SK-N-MC (cell line): Measurements from ENCODE around the gene ADAM29.
"Not testable (repeated sequence)": the region's sequence is repeated elsewhere in the genome, so short reads cannot be mapped to it uniquely, and the experiment has no call there.

ENCODE experiments used
- DNase-seq: peaks from one replicate; pipeline ENCODE4 v3.0.0-alpha.2; 2011; ENCODE audit warnings: low read depth, low spot score
- H3K27ac ChIP-seq: fragments of 200-600 bp; sonication (generic); 2 replicates; pipeline ENCODE4 v1.5.1; 2016; ENCODE audit warnings: mixed run types
- H3K36me3 ChIP-seq: fragments of 200-600 bp; sonication (generic); 2 replicates; pipeline ENCODE4 v1.6.1; 2017; ENCODE audit warnings: antibody characterized with exemption, low read length, mixed read lengths; ENCODE audit not compliant: insufficient read depth
- H3K4me3 ChIP-seq: fragments of 200-600 bp; sonication (generic); 2 replicates; pipeline ENCODE4 v1.5.1; 2016
- H3K9ac ChIP-seq: fragments of 200-600 bp; sonication (generic); 2 replicates; pipeline ENCODE4 v1.8.0; 2017; ENCODE audit warnings: mixed run types, mixed read lengths; ENCODE audit not compliant: insufficient read length
- H3K9me3 ChIP-seq: fragments of 200-600 bp; sonication (generic); 2 replicates; pipeline ENCODE4 v1.6.1; 2017; ENCODE audit warnings: low read depth, mild to moderate bottlenecking, antibody characterized with exemption, low read length, moderate library complexity, mixed read lengths
- EZH2 ChIP-seq: fragments of 200-600 bp; sonication (generic); IDR thresholded peaks from one replicate; pipeline ENCODE4 v1.6.1; 2017; ENCODE audit warnings: antibody characterized with exemption
- FOXP2 ChIP-seq: optimal IDR thresholded peaks from 2 replicates; pipeline ENCODE3; 2011; ENCODE audit warnings: mild to moderate bottlenecking, moderate library complexity; ENCODE audit not compliant: insufficient read depth; ENCODE audit errors: extremely low read length, control extremely low read depth
- POLR2AphosphoS5 ChIP-seq: IDR thresholded peaks from 2 replicates; pipeline ENCODE4 v1.6.1; 2012; ENCODE audit warnings: mild to moderate bottlenecking, low read depth, low read length, borderline replicate concordance

ADAM29 gene

DNA sequence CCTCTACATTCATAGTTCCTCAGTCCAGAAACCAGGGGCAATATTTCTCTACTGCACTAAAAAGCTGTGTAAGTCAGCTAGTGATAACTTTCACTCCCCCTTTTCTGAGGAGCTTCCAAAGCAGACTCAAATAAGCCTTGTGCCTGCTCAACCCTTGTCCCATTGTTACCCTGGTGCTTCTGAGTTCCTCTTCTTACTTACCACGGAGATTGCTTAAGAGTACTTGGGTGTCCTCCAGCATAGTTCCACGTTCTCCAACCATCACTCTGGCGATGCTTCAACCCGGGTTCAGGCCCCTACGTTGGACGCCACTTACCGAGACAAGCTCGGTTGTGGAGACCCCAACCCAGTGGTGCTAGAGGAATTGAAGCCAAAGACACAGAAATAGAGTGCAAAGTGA, 71.6 kb downstream of the ADAM29 start:
- no peaks in the 10 kb centered on the region for H3K36me3 ChIP-seq
- H3K4me3 ChIP-seq: no peak overlapping the region
- TF ChIP-seq EZH2: no peak
- TF ChIP-seq POLR2AphosphoS5: no peak
- no peak for TF ChIP-seq FOXP2
- no peak for DNase-seq
- no peaks in the 10 kb centered on the region for H3K9me3 ChIP-seq
- H3K27ac ChIP-seq: no peak overlapping the region
- H3K9ac ChIP-seq: no peak overlapping the region

DNA sequence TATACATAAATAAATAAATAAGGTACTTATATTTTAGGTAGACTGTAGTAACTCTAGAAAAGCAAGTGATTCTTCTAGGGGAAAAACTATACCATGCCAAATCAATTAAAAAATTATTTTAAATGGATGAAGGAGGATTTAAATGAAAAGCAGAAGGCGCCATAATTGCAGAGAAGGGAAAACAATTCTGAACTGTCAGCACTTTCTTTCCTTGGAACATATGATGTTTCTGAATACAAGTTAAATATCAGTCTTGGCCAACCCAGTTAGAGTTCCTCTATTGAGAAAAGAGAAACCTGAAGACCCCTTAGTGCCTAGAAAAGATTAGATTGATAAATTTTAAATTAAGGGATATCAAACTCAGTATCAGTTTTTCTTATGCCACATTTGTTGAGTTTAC, 75.8 kb downstream of the ADAM29 start:
- Histone ChIP-seq H3K9me3 (no peaks in the 10 kb centered on the region), H3K36me3 (no peaks in the 10 kb centered on the region), H3K9ac (no peak overlapping the region), H3K4me3 (no peak overlapping the region), H3K27ac (no peak overlapping the region)
- no peak for TF ChIP-seq FOXP2
- no peak for TF ChIP-seq EZH2
- TF ChIP-seq POLR2AphosphoS5: no peak
- no peak for DNase-seq

DNA sequence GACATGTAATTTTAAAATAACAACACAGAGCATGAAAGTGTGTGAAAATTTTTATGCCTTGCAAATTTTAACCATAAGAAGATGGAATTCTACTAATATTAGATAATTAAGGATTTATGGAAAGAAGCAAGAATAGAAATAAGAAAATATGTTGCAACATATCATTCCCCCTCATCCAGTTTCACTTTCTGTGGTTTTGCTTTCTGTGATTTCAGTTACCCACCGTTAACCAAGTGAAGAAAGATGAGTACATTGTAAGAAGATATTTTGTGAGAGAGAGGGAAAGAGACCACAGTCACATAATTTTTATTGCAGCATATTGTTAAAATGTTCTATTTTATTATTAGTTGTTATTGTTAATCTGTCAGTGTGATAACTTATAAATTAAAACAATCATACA, 77.9 kb downstream of the ADAM29 start:
- Histone ChIP-seq H3K4me3 (no peak overlapping the region), H3K9me3 (no peaks in the 10 kb centered on the region), H3K27ac (no peak overlapping the region), H3K9ac (no peak overlapping the region), H3K36me3 (no peaks in the 10 kb centered on the region)
- TF ChIP-seq POLR2AphosphoS5: no peak
- TF ChIP-seq FOXP2: no peak
- TF ChIP-seq EZH2: no peak
- DNase-seq: no peak

DNA sequence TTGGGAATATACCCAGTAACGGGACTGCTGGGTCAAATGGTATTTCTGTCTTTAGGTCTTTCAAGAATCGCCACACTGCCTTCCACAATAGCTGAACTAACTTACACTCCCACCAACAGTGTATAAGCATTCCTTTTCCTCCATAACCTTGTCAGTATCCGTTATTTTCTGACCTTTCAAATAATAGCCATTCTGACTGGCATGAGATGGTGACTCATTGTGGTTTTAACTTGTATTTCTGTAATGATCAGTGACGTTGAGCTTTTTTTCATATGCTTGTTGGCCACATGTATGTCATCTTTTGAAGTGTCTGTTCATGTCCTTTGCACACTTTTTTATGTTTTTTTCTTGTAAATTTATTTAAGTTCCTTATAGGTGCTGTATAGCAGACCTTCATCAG, 81.2 kb downstream of the ADAM29 start:
- Histone ChIP-seq H3K27ac (no peak overlapping the region), H3K4me3 (no peak overlapping the region), H3K9me3 (no peaks in the 10 kb centered on the region), H3K36me3 (no peaks in the 10 kb centered on the region), H3K9ac (no peak overlapping the region)
- DNase-seq: no peak
- TF ChIP-seq FOXP2: no peak
- no peak for TF ChIP-seq EZH2
- no peak for TF ChIP-seq POLR2AphosphoS5

DNA sequence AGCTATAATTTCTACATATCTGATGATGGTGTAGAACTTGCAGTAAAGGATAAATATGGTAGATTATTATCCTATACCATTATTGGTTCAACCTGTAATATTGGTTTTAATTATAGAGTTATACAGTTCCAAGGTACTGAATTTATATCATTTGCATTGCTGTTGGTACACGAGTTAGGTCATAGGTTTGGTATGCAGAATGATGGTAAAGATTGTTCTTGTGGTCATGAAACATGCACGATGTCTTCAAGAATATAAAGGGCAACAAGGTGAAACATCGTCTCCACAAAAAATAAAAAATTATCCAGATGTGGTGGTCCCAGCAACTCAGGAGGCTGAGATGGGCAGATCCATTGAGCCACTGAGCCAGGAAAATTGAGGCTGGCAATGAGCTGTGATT, 99.6 kb downstream of the ADAM29 start:
- Histone ChIP-seq H3K9ac (no peak overlapping the region), H3K27ac (no peak overlapping the region), H3K36me3 (no peaks in the 10 kb centered on the region), H3K4me3 (no peak overlapping the region), H3K9me3 (no peaks in the 10 kb centered on the region)
- TF ChIP-seq POLR2AphosphoS5: no peak
- no peak for TF ChIP-seq EZH2
- no peak for TF ChIP-seq FOXP2
- DNase-seq: no peak

DNA sequence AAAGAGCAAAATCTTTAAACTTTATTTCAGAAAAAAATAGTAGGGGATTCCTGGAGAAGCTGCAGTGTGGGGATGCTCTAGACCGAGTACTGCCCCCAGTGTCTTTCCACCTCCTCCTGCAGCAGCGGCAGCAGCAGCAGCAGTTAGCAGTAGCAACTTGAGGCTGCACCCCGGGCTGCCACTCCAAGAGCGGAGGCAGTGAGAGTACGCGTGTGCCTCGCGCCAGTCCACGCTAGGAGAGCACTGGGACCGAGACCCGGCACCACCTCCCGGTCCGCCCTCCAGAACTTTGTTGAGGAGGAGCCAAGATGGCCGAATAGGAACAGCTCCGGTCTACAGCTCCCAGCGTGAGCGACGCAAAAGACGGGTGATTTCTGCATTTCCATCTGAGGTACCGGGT, 101.3 kb downstream of the ADAM29 start:
- H3K9me3 ChIP-seq, H3K27ac ChIP-seq, H3K4me3 ChIP-seq, H3K9ac ChIP-seq, H3K36me3 ChIP-seq, DNase-seq: not testable (repeated sequence)
